ENCODE data around the gene CLSTN2. TPM values are rescaled to one million over a fixed set of nuclear protein-coding genes. Genes with fewer than 3 reads are reported as not detected.

Gene CLSTN2
- total RNA-seq, 1 donor from 2014 or later, result 16.0 TPM

DNA sequence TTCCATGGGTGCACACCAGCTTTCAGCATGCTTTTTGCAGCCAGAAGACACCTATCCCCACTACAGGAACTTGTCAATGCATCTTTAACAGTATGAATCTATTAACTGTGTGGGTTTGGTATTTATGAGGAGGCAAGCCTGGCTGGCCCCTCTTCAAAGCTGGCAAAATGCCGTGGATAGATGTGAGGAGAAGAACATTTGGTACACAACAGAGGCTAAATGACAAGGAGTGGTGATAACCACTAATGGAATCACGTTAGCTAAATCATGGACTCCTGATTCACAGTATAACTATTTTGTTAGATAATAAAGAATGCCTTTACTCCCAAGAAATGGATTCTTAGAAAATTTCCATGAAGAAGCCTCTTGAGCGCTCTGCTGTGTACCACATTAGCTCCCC, 187.2 kb downstream of the CLSTN2 start:
- Histone ChIP-seq H3K4me1 (peaks cover 1% of the 10 kb centered on the region), H3K9me3 (no peaks in the 10 kb centered on the region), H3K36me3 (no peaks in the 10 kb centered on the region), H3K4me3 (no peak overlapping the region), H3K27ac (no peak overlapping the region), H3K27me3 (no peaks in the 10 kb centered on the region)
- intact Hi-C loops (cut with DNase I), result no loop called here
- no peak for DNase-seq (ENCODE audit: extremely low spot score in 2 of 2)
- TF ChIP-seq, protein P1, sequence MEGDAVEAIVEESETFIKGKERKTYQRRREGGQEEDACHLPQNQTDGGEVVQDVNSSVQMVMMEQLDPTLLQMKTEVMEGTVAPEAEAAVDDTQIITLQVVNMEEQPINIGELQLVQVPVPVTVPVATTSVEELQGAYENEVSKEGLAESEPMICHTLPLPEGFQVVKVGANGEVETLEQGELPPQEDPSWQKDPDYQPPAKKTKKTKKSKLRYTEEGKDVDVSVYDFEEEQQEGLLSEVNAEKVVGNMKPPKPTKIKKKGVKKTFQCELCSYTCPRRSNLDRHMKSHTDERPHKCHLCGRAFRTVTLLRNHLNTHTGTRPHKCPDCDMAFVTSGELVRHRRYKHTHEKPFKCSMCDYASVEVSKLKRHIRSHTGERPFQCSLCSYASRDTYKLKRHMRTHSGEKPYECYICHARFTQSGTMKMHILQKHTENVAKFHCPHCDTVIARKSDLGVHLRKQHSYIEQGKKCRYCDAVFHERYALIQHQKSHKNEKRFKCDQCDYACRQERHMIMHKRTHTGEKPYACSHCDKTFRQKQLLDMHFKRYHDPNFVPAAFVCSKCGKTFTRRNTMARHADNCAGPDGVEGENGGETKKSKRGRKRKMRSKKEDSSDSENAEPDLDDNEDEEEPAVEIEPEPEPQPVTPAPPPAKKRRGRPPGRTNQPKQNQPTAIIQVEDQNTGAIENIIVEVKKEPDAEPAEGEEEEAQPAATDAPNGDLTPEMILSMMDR (IDR thresholded peaks at IDR 0.05), result no peak
- TF ChIP-seq POLR2AphosphoS5 (IDR thresholded peaks at IDR 0.05; ENCODE audit: insufficient read depth in 1 of 2, low read depth in 1 of 2) (no peak), POLR2A (IDR thresholded peaks at IDR 0.05) (no peak)

- Histone ChIP-seq H3K36me3 (no peaks in the 10 kb centered on the region), H3K27ac (no peak overlapping the region), H3K4me1 (no peaks in the 10 kb centered on the region), H3K4me3 (no peak overlapping the region), H3K9me3 (no peaks in the 10 kb centered on the region), H3K27me3 (no peaks in the 10 kb centered on the region)
- intact Hi-C loops (cut with DNase I), result no loop called here
- no peak for DNase-seq (ENCODE audit: extremely low spot score in 2 of 2)
- TF ChIP-seq POLR2A (IDR thresholded peaks at IDR 0.05) (no peak), POLR2AphosphoS5 (IDR thresholded peaks at IDR 0.05; ENCODE audit: insufficient read depth in 1 of 2, low read depth in 1 of 2) (no peak)
- TF ChIP-seq, protein P1 (IDR thresholded peaks at IDR 0.05), result no peak
Measured at GRCh38 chr3:140128217-140128616, 193.2 kb downstream of the CLSTN2 start.

DNA sequence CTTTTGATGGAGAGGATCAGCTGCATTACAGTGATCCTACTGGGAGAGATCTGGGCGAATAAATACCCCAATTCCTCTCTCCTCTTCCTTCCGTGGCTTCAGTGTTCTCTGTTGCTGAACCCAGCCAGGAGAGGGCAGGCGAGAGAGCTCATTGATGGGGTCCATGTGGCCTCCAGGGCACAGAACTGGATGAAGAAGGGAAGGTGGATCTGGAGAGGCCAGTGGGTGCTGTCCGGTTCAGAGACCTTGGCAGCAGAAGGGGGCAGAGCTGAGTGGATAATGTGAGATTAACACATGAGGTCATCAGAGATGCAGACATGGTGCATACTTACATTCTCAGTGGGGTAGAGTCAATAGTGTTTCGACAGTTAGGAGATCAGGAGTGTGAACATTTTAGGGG, 193.6 kb downstream of the CLSTN2 start:
- no peaks in the 10 kb centered on the region for H3K9me3 ChIP-seq
- no peak for DNase-seq (ENCODE audit: extremely low spot score in 2 of 2)
- TF ChIP-seq POLR2A (IDR thresholded peaks at IDR 0.05) (no peak), POLR2AphosphoS5 (IDR thresholded peaks at IDR 0.05; ENCODE audit: insufficient read depth in 1 of 2, low read depth in 1 of 2) (no peak)
- TF ChIP-seq, protein P1 (IDR thresholded peaks at IDR 0.05), result no peak
- no peak overlapping the region for H3K27ac ChIP-seq
- no peak overlapping the region for H3K4me3 ChIP-seq
- no peaks in the 10 kb centered on the region for H3K4me1 ChIP-seq
- no peaks in the 10 kb centered on the region for H3K36me3 ChIP-seq
- H3K27me3 ChIP-seq, result no peaks in the 10 kb centered on the region
- intact Hi-C loops (cut with DNase I), result no loop called here

DNA sequence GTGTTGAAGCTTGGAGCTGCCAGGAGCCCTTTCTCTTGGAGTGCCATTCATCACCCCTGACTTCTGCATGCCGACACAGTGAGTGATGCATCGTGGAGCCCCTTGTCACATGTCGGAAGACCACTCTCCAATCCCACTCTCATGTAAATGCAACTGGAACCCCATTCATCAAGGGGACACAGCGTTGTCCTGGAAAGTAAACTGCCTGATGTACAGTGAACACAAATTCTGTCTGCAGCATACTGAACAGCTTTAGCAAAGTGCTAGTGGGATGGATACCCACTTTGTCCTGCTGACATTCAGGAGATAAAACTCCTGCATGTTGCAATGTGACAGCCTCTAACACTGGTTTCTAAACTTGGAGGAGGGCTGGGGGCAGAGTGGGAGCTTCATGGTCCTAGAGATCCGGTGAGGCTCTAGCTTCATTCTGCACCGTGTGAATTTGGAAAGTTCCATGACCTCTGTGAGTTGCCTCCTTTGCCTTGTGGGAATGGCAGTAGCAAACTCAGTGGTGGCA, 194.8 kb downstream of the CLSTN2 start:
- Histone ChIP-seq H3K36me3 (no peaks in the 10 kb centered on the region), H3K27me3 (no peaks in the 10 kb centered on the region), H3K27ac (no peak overlapping the region), H3K9me3 (no peaks in the 10 kb centered on the region), H3K4me3 (no peak overlapping the region), H3K4me1 (no peaks in the 10 kb centered on the region)
- intact Hi-C loops (cut with DNase I), result no loop called here
- no peak for TF ChIP-seq POLR2AphosphoS5 (IDR thresholded peaks at IDR 0.05; ENCODE audit: insufficient read depth in 1 of 2, low read depth in 1 of 2)
- TF ChIP-seq, protein P1 (IDR thresholded peaks at IDR 0.05), result no peak
- no peak for TF ChIP-seq POLR2A (IDR thresholded peaks at IDR 0.05)
- no peak for DNase-seq (ENCODE audit: extremely low spot score in 2 of 2)

DNA sequence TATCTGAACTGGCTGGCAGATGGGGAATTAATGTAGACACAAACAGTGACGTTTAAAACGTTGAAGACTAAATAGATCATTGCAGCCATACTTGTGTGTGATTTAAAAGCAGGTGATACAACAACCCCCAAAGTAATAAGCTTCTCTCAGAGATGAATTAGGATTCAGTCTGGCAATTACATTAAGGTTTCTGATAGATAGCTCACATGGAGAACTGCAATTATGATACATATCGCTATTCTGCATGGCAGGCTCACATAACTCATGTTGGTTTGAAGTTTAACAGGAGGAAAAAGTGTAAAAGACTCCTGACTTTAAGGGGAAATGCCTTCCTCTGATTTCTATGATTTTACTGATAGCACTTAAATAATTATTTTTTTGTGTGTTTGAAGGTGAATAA, 196.9 kb downstream of the CLSTN2 start:
- intact Hi-C loops (cut with DNase I), result no loop called here
- no peaks in the 10 kb centered on the region for H3K27me3 ChIP-seq

More for the DNA sequence above, 196.9 kb downstream of the CLSTN2 start:
- H3K9me3 ChIP-seq, result no peaks in the 10 kb centered on the region
- TF ChIP-seq POLR2AphosphoS5 (IDR thresholded peaks at IDR 0.05; ENCODE audit: insufficient read depth in 1 of 2, low read depth in 1 of 2), result no peak
- TF ChIP-seq, protein P1 (IDR thresholded peaks at IDR 0.05), result no peak
- TF ChIP-seq POLR2A (IDR thresholded peaks at IDR 0.05), result no peak
- H3K27ac ChIP-seq, result no peak overlapping the region
- no peaks in the 10 kb centered on the region for H3K36me3 ChIP-seq
- H3K4me3 ChIP-seq, result no peak overlapping the region
- H3K4me1 ChIP-seq, result no peaks in the 10 kb centered on the region
- no peak for DNase-seq (ENCODE audit: extremely low spot score in 2 of 2)

Data from vagina (tissue), 2 donors.